Cardiac muscle cell (in vitro differentiated cells and primary cell): Measurements from ENCODE around the gene TSEN2. TPM values are rescaled to one million over a fixed set of nuclear protein-coding genes. Genes with fewer than 3 reads are reported as not detected.
"Not testable (repeated sequence)": the region's sequence is repeated elsewhere in the genome, so short reads cannot be mapped to it uniquely, and the experiment has no call there.

ENCODE experiments used
- DNase-seq, 2 donors: peaks; one replicate each; pipeline versions ENCODE4 v3.0.0 to v3.0.0-alpha.2; 2010 to 2017; ENCODE audit warnings: low read depth in 1 of 2, low spot score in 1 of 2
- H3K27ac ChIP-seq: fragments of 200-600 bp; sonication (generic); 2 replicates; pipeline ENCODE4 v1.5.1; 2016
- H3K27me3 ChIP-seq: fragments of 200-600 bp; sonication (generic); 2 replicates; pipeline ENCODE4 v1.6.0; 2016; ENCODE audit warnings: control low read depth
- H3K36me3 ChIP-seq: fragments of 200-600 bp; sonication (generic); 2 replicates; pipeline ENCODE4 v1.5.1; 2016; ENCODE audit warnings: control low read depth
- H3K4me1 ChIP-seq: fragments of 200-600 bp; sonication (generic); 2 replicates; pipeline ENCODE4 v1.8.1; 2017; ENCODE audit warnings: low read depth, mild to moderate bottlenecking, mixed run types
- H3K4me3 ChIP-seq: fragments of 200-600 bp; sonication (generic); 2 replicates; pipeline ENCODE4 v1.5.1; 2016; ENCODE audit warnings: mild to moderate bottlenecking
- H3K9me3 ChIP-seq: fragments of 200-600 bp; sonication (generic); 2 replicates; pipeline ENCODE4 v1.5.1; 2017; ENCODE audit warnings: low read depth, mild to moderate bottlenecking, control low read depth
- CTCF ChIP-seq: IDR thresholded peaks from 2 replicates; pipeline ENCODE4 v1.5.1; 2012; ENCODE audit warnings: low read depth, mild to moderate bottlenecking, low read length
- polyA plus RNA-seq: library from polyadenylated mRNA; unstranded; fragments of >200 nt; fragmentation: Nextera tagmentation; extraction: Ambion mirVana; gene quantifications from 2 replicates; pipeline ENCODE4 v1.2.1, GENCODE V29; 2016
- total RNA-seq: library from RNA; depleted of rRNA; stranded (reverse); fragments of >200 nt; gene quantifications from 2 replicates; pipeline ENCODE4 v1.2.3, GENCODE V29; 2016

The TSEN2 gene
- total and polyA plus RNA-seq, 2 experiments from 2014 or later: 24.4 to 25.7 TPM

GRCh38 chr3:12454816-12455121 is 29.5 kb upstream of the TSEN2 start:
- no peaks in the 10 kb centered on the region for H3K36me3 ChIP-seq
- H3K4me3 ChIP-seq: no peak overlapping the region
- H3K9me3 ChIP-seq: no peaks in the 10 kb centered on the region
- DNase-seq: peak in 1 of 2 donors; percentile 17
- no peak overlapping the region for H3K27ac ChIP-seq
- no peaks in the 10 kb centered on the region for H3K4me1 ChIP-seq
- H3K27me3 ChIP-seq: no peaks in the 10 kb centered on the region
- no peak for TF ChIP-seq CTCF

- Histone ChIP-seq H3K27ac (no peak overlapping the region), H3K27me3 (no peaks in the 10 kb centered on the region), H3K9me3 (no peaks in the 10 kb centered on the region), H3K4me1 (no peaks in the 10 kb centered on the region), H3K4me3 (no peak overlapping the region), H3K36me3 (no peaks in the 10 kb centered on the region)
- TF ChIP-seq CTCF: no peak
- no peak for DNase-seq
These were observed 28.5 kb upstream of the TSEN2 start for GRCh38 chr3:12455740-12456139.

- TF ChIP-seq CTCF: no peak
- Histone ChIP-seq H3K36me3 (no peaks in the 10 kb centered on the region), H3K4me3 (no peak overlapping the region), H3K27ac (no peak overlapping the region), H3K4me1 (no peaks in the 10 kb centered on the region), H3K27me3 (no peaks in the 10 kb centered on the region), H3K9me3 (no peaks in the 10 kb centered on the region)
- DNase-seq: no peak
These were observed 27.8 kb upstream of the TSEN2 start for GRCh38 chr3:12456441-12456840.

GRCh38 chr3:12457380-12457779 is 26.9 kb upstream of the TSEN2 start:
- not testable (repeated sequence) for H3K27me3 ChIP-seq, DNase-seq, H3K9me3 ChIP-seq, H3K27ac ChIP-seq, H3K4me3 ChIP-seq, H3K4me1 ChIP-seq, H3K36me3 ChIP-seq

- no peaks in the 10 kb centered on the region for H3K36me3 ChIP-seq
- no peaks in the 10 kb centered on the region for H3K27me3 ChIP-seq
- peak in 1 of 2 donors; percentile 56 for DNase-seq
- no peak overlapping the region for H3K27ac ChIP-seq
- H3K4me3 ChIP-seq: no peak overlapping the region
- H3K9me3 ChIP-seq: no peaks in the 10 kb centered on the region
- H3K4me1 ChIP-seq: no peaks in the 10 kb centered on the region
- TF ChIP-seq CTCF: peak; percentile 18
These were observed 25.4 kb upstream of the TSEN2 start for GRCh38 chr3:12458901-12459300.

GRCh38 chr3:12460127-12460526 is 24.2 kb upstream of the TSEN2 start:
- Histone ChIP-seq H3K36me3 (no peaks in the 10 kb centered on the region), H3K4me3 (no peak overlapping the region), H3K27me3 (no peaks in the 10 kb centered on the region), H3K4me1 (no peaks in the 10 kb centered on the region), H3K27ac (no peak overlapping the region), H3K9me3 (no peaks in the 10 kb centered on the region)
- DNase-seq: no peak
- no peak for TF ChIP-seq CTCF
